HG02763 (cell line): ENCODE measurements around the gene HNRNPL.
A peak's percentile ranks its signal among the peaks of the same experiment; 100 is the strongest.
"Not testable (repeated sequence)": the region's sequence is repeated elsewhere in the genome, so short reads cannot be mapped to it uniquely, and the experiment has no call there.

Source experiments
- ATAC-seq: cut with Tn5 transposase; IDR thresholded peaks from one replicate; pipeline ENCODE4 v1.9.1; 2021; ENCODE audit warnings: mild to moderate bottlenecking, moderate library complexity; ENCODE audit not compliant: unreplicated experiment

Gene HNRNPL

GRCh38 chr19:38849860-38850435 is at the start of gene HNRNPL:
Gene HNRNPL (minus strand): TSS chr19:38849986. CDS start chr19:38849966, 20 bp downstream.
- peak; percentile 52 for ATAC-seq

GRCh38 chr19:38898788-38899446 is 49.1 kb upstream of the HNRNPL start:
- ATAC-seq: no peak

DNA sequence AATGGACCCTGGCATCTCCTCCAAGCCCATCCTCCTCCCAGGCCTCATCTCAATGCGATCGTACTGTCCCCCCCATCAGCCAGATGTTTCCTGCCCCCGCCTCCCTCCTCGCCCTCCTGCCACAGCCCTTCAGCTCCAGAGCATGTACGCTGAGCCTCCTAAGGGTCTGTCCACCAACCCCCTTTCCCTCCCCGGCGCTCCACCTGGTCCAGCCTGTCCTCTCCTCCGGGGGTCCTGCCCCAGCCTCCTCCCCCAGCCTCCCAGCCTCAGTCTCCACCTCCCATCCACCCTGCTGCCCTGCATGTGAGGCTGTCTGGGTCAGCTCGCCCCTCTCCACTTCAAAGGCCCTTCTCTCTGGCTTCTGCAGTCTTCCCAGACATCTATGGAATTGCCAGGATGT is 45.2 kb upstream of the HNRNPL start:
- no peak for ATAC-seq

- no peak for ATAC-seq
Measured at GRCh38 chr19:38893341-38893771, 43.6 kb upstream of the HNRNPL start.

- ATAC-seq: no peak
Measured at GRCh38 chr19:38892841-38893240, 43.1 kb upstream of the HNRNPL start.

DNA sequence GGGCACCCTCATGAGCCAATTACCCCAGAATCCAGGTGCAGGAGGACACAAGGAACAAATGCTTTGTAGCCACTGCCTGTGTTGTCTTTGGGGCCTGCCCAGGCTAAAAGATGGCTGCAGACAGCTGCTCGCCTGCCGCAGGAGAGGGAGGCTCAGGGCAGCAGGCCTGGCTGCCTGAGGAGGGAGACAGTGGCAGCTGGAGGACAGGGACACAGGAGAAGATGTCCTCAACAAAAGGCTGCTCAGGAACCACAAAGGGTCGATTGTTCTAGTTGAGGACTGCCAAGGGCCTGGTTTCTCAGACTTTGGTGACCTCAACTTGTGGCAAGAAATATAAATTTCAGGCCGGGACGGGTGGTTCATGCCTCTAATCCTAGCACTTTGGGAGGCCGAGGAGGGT is 42.0 kb upstream of the HNRNPL start:
- ATAC-seq: no peak

- no peak for ATAC-seq
Measured at GRCh38 chr19:38890686-38891085, 40.9 kb upstream of the HNRNPL start.

GRCh38 chr19:38889803-38890202 is 40.0 kb upstream of the HNRNPL start:
- no peak for ATAC-seq

GRCh38 chr19:38888876-38889275 is 39.1 kb upstream of the HNRNPL start:
- no peak for ATAC-seq

- not testable (repeated sequence) for ATAC-seq
Measured at GRCh38 chr19:38884691-38885090, 34.9 kb upstream of the HNRNPL start.

- ATAC-seq: no peak
Measured at GRCh38 chr19:38883286-38883685, 33.5 kb upstream of the HNRNPL start.

DNA sequence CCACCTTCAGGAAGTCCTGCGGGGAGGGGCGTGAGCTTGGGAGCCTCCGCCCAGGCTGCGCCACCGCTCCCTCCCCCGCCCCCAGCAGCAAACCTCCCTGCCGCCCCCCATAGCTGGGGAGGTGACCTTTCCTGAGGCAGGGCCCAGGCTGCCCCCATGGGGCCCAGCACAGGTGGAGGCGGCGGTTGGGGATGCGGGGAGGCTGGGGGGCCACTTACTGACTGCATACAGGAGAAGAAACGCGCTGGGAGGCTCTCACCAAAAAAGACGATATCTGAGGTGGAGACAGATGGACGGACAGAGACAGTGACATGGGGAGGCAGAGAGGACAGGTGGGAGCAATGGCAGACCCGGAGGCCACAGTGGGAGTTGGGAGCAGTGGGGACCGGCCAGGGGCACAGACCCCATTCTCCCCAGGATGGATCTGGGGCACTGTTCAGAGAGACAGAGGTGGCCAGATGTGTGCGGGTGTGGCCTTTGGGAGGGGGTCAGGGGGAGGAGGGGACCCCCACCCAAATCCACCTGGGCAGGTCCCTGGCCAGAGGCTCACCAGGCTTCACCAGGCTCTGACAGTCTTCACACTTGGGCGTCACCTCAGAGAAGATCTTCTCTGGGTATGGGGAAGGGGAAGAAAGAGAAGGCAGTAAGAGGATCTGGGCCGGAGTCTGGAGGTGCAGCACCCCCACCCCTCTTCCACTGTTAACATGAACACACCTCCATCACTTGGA is 31.3 kb upstream of the HNRNPL start:
- ATAC-seq: no peak

GRCh38 chr19:38880076-38880881 is 30.5 kb upstream of the HNRNPL start:
- ATAC-seq: no peak

DNA sequence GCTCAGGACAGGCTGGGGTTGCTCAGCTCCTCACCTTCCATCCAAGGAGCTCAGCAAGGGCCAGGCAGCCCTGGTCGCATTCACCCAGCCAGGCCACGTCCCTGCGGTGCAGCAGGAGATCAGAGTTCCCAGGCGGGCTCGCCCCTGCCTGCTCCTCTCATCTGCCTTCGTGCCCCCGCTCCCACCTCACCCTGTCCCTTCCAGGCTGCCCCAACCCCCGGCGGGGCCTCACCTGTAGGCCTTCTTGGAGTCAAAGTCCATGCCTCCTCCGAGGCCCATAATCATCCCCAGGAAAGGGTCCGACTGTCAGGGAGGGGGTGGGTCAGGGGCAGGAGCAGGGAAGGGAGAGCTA is 29.6 kb upstream of the HNRNPL start:
- no peak for ATAC-seq

DNA sequence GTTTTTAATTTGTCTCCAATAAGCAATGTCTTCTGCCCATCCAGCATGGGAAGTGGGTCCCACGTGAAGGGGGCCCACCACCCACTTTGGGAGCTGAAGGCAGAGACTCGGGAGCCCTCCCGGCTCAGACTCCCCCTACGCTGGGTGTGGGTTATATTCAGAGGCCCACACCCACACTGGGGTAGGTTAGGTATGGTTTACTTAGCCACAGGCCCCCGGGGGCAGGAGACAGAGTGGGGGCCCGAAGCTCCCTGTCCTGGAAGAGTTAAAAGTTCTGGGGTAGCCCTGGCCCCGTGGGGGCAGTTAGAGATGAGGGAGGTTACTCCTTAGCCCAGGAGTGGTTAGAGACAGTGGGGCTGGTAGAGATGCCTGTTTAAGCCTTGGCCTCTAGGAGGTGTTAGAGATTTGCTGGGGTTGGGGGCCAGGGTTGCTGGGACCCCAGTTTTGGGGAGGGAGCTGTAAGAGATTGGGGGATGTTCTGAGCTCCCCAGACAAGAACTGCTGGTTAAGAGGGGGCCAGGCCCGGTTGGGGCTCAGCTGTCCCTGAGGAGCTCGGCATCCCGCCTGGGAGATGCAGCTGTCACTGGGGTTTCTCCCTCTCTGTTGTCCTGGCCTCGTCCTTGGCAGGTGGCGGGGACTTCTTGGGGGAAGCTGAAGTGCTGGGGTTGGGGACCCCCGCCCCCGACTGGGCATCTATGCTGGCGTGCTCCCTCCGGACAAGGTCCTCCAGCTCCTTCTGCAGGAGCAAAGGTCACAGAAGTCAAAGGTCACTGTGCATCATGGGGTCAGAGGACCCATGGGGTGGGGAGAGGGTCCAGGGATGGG is 29.0 kb upstream of the HNRNPL start:
- ATAC-seq: no peak

DNA sequence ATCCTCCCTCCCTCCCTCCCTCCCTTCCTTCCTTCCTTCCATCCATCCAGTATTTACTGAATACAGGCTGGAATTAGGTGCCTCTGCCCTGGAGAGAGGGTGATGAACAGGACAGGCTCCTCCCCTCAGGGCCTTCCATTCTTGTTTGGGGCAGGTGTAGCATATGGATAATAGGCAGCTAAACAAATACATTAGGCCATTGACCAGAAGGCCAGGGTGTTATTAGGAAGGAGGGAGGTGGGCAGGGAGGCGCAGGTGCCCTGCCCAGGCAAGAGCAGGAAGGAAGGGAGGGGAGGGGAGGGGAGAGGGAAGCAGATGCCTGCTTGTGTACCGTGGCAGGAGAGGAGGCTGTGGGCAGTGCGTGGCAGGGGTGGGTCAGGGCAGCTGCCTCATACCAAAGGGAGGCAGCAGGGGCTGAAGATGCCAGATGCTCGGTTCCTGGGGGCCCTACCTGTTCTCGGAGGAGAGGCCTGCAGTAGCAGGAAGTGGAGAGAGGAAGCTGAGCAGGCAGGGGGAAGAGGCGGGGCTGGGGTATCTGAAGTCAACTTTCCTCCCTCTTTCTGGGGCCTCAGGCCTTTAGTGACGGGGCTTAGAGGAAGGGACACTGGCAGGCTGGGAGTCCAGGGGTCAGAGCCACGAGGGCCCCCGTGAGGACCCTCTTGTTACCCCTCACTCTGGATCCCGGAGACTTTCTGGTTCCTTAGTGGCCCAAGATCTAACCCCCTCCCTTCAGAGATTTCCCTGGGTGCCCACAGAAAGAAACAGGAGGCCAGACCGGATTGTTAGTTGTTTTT is 28.2 kb upstream of the HNRNPL start, which contains the start of gene RINL:
TSS of gene RINL (minus strand) at position 495 of the 794 bp plus-strand sequence. CDS start 1,533 bp downstream, outside the sequence.
- peak; percentile 57 for ATAC-seq

DNA sequence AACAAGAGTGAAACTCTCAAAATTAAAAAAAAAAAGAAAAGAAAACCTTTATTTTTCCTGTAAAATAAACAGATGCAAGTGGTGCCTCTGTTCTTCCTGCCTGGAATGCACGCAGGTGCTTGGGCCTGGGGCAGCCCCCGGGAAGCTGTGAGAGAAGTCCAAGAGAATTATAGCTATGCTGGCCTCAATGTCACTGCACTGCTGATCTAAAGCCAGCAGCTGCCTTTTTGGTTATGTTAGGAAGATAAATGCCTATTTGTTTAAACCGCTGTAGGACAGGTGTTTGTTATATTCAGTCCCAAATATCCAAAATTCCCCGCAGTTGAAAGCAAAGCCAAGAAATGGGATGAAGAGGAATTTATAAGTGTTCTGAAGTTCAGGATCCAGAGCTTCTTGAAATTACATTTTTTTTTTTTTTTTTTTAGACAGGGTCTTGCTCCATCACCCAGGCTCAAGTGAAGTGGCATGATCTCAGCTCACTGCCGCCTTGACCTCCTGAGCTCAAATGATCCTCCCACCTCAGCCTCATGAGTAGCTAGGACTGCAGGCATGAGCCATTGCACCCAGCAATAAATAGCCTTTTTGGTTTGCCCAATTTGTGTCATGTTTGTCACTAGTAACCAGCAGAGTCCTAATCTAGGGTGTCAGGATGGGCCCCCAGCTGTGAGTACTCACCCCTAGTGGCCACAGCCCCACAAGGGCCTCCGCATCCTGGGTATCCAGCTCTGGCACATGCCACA is 26.0 kb upstream of the HNRNPL start:
- no peak for ATAC-seq

GRCh38 chr19:38873400-38873799 is 23.6 kb upstream of the HNRNPL start:
- not testable (repeated sequence) for ATAC-seq

DNA sequence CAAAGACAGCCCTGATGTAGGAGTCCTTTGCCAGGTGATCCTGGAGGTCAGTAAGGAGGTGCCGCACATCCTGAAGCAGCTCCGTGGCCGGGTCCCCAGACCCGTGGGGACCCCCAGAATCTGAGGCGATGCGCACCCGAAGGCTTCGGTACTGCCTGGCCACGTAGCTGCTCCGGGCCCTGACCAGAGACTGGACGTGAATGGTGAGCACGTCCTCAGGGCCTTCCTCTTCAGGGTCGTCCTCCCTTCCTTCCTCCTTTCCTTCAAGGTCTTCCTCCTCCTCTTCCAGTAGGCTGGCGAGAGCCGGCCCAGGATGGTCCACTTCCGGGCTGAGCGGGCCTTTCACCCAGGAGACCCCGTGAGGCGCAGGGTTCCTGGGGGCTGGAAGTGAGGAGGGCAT is 20.8 kb upstream of the HNRNPL start:
- ATAC-seq: no peak
